Pancreas (tissue), 10 donors: ENCODE measurements around the gene NDUFB1. TPM values are rescaled to one million over a fixed set of nuclear protein-coding genes. Genes with fewer than 3 reads are reported as not detected.

Experiments used
- ATAC-seq, 4 donors: fragments of 200-7000 bp; cut with Tn5 transposase; one replicate each; pipeline versions ENCODE4 v1.8.0 to v1.9.1; 2020; ENCODE audit warnings: mild to moderate bottlenecking in 4 of 4, moderate library complexity in 4 of 4
- DNase-seq, 6 donors: peaks; one replicate each; pipeline ENCODE4 v3.0.0-alpha.2; 2020
- FAIRE-seq: peaks from 2 replicates; lab custom pipeline; 2012; peaks lifted over from hg19 to GRCh38; lab: Jason Lieb, UNC
- H3K27ac ChIP-seq, 4 donors: fragments of 200-600 bp; sonication (generic); 1 replicate in 3 of 4; 2 replicates in 1 of 4; pipeline versions ENCODE4 v1.5.0 to v1.8.0; 2020
- H3K27me3 ChIP-seq, 4 donors: fragments of 200-600 bp; one replicate each; pipeline ENCODE4 v1.8.0; 2021
- H3K36me3 ChIP-seq, 3 donors: fragments of 200-600 bp; sonication (generic) in 1 of 3; one replicate each; pipeline versions ENCODE4 v1.5.0 to v1.8.0; 2020 to 2021
- H3K4me1 ChIP-seq, 3 donors: fragments of 200-600 bp; one replicate each; pipeline ENCODE4 v1.8.0; 2021
- H3K4me3 ChIP-seq, 4 donors: fragments of 200-600 bp; sonication (generic) in 2 of 4; one replicate each; pipeline versions ENCODE4 v1.5.0 to v1.8.0; 2020 to 2021
- H3K9me3 ChIP-seq, 4 donors: fragments of 200-600 bp; one replicate each; pipeline ENCODE4 v1.8.0; 2021
- CTCF ChIP-seq, 4 donors: fragments of 200-600 bp; sonication (generic) in 3 of 4; IDR thresholded peaks; one replicate each; pipeline versions ENCODE4 v1.5.0 to v1.8.0; 2021; ENCODE audit warnings: antibody characterized with exemption in 4 of 4
- WGBS, 2 donors: extraction: QIAGEN DNeasy Blood & Tissue Kit; methylation state at CpG; one replicate each; pipeline ENCODE4 v1.1.7; 2013; 5-methylcytosine and 5-hydroxymethylcytosine counted together
- intact Hi-C, 3 donors: fragments of 100-400 bp; cut with DNase I; formaldehyde crosslinking; loops; one replicate each; pipeline versions ENCODE4 v1.11.1 to v1.14.2; 2022
- polyA plus RNA-seq, 2 donors: library from polyadenylated mRNA; stranded (reverse); fragments of 200-250 nt; gene quantifications; one replicate each; pipeline ENCODE4 v1.2.3, GENCODE V29; 2013
- total RNA-seq, 6 donors: library from RNA; stranded (reverse); fragmentation: NEBNext Ultra II Directional in 4 of 6; extraction: Animal tissue kit (Norgen Biotek cat#: 25700) in 4 of 6; gene quantifications; one replicate each; pipeline versions ENCODE4 v1.2.1 to v1.2.4, GENCODE V29; 2021 to 2023
- donor health status: healthy with polysubstance abuse.
- donor health status: DM: no; HTN: no; CAD: no; lungs with moderate emphysema.
- donor health status: DM: no; HTN: no; CAD: no.
- donor health status: control.
- donor health status: control.
- donor health status: Bipolar disorder and iron deficiency.
- donor health status: DM: yes; HTN: yes; CAD: no.
- donor health status: DM: no; HTN: no; CAD: no.
- donor health status: DM: no; HTN: no; CAD: no.
- donor health status: DM: yes; HTN: yes; CAD: no.

Gene NDUFB1
- total and polyA plus RNA-seq, 8 donors, result 26.1 to 447 (median 48.6) TPM

- no peaks in the 10 kb centered on the region for H3K4me1 ChIP-seq
- H3K9me3 ChIP-seq, result no peaks in the 10 kb centered on the region
- no peaks in the 10 kb centered on the region for H3K27me3 ChIP-seq
- 66 to 72% methylated on average over 5 of the region's 5 CpGs for WGBS, 2 donors
- FAIRE-seq (no peak), DNase-seq (no peak), ATAC-seq (no peak)
- H3K27ac ChIP-seq, result no peak overlapping the region
- intact Hi-C loops, result no loop called here
- no peak overlapping the region for H3K4me3 ChIP-seq
- peaks cover 0 to 27% (median 0%) of the 10 kb centered on the region in 3 donors for H3K36me3 ChIP-seq
- no peak for TF ChIP-seq CTCF (IDR thresholded peaks at IDR 0.05)
Measured at GRCh38 chr14:92088494-92088893, 33.0 kb downstream of the NDUFB1 start.

- TF ChIP-seq CTCF (IDR thresholded peaks at IDR 0.05), result no peak
- no peaks in the 10 kb centered on the region for H3K4me1 ChIP-seq
- ATAC-seq (no peak), DNase-seq (no peak), FAIRE-seq (no peak)
- H3K4me3 ChIP-seq, result no peak overlapping the region
- no peak overlapping the region for H3K27ac ChIP-seq
- no peaks in the 10 kb centered on the region for H3K9me3 ChIP-seq
- H3K36me3 ChIP-seq, result peaks cover 0 to 37% (median under 1%) of the 10 kb centered on the region in 3 donors
- H3K27me3 ChIP-seq, result no peaks in the 10 kb centered on the region
- intact Hi-C loops, result no loop called here
Measured at GRCh38 chr14:92074555-92074954, 47.0 kb downstream of the NDUFB1 start.

Other genes starting within 250 kb of the NDUFB1 start
- gene FBLN5, start 174.0 kb downstream of the NDUFB1 start, total RNA-seq, result 10 to 100 TPM; 11.5 to 34.3 (median 23.3) TPM
- 10 to 100 TPM; 21.4 to 22.5 TPM for gene FBLN5, start 174.0 kb downstream of the NDUFB1 start, polyA plus RNA-seq
- gene TRIP11, start 81.6 kb downstream of the NDUFB1 start, total RNA-seq, result 10 to 100 TPM; 36.1 to 58.7 (median 47.1) TPM
- 1 to 10 TPM; 4.2 to 6.9 TPM for gene TRIP11, start 81.6 kb downstream of the NDUFB1 start, polyA plus RNA-seq
- 10 to 100 TPM in 4 of 6 donors, 1 to 10 TPM in 2; 8.0 to 20.1 (median 12.3) TPM for gene ATXN3, start 15.1 kb downstream of the NDUFB1 start, total RNA-seq
- 10 to 100 TPM; 13.3 to 34.0 TPM for gene ATXN3, start 15.1 kb downstream of the NDUFB1 start, polyA plus RNA-seq
- 10 to 100 TPM; 13.6 to 30.0 (median 25.8) TPM for gene CPSF2, start 263 bp upstream of the NDUFB1 start, total RNA-seq
- gene CPSF2, start 263 bp upstream of the NDUFB1 start, polyA plus RNA-seq, result 1 to 10 TPM; 3.8 to 5.6 TPM
- gene SLC24A4, start 201.5 kb upstream of the NDUFB1 start, total RNA-seq, result under 1 TPM; 0.04 to 0.14 (median 0.06) TPM
- gene SLC24A4, start 201.5 kb upstream of the NDUFB1 start, polyA plus RNA-seq, result under 1 TPM; 0.07 to 0.08 TPM